Astrocyte of the cerebellum (primary cell): ENCODE results near the gene HMGN4.
"Not testable (repeated sequence)": the region's sequence is repeated elsewhere in the genome, so short reads cannot be mapped to it uniquely, and the experiment has no call there.

Experiments used
- DNase-seq: peaks from one replicate; pipeline ENCODE4 v3.0.0-alpha.2; 2011; ENCODE audit warnings: low read depth
- H3K4me3 ChIP-seq: 2 replicates; pipeline ENCODE4 v1.5.1; 2011; ENCODE audit warnings: mild to moderate bottlenecking, low read depth, low read length, moderate library complexity
- in situ Hi-C: cut with HindIII; loops from 2 replicates; pipeline ENCODE4 v1.10.0; 2017; ENCODE audit warnings: low sequenced_read_pairs
- TF ChIP-seq, protein P1 (sequence below): IDR thresholded peaks from 2 replicates; pipeline ENCODE4 v1.5.1; 2012; ENCODE audit warnings: low read length, low read depth, moderate library complexity, mild to moderate bottlenecking; ENCODE audit errors: missing control alignments

Gene HMGN4

DNA sequence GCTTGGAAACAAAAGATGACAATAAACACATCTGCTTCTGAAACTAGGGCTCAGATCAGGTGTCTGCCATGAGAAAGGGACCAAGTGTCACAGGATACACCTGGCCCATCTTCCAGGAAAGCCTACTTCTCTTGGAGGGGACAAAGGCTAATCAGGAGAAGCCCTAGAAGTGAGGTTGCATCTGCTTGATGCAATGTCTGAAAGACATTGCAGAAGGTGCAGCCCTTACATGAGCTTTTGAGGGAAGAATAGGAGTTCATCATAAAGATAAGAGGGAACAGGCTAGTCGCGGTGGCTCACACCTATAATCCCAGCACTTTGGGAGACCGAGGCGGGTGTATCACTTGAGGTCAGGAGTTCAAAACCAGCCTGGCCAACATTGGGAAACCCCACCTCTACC, 40.6 kb upstream of the HMGN4 start:
- in situ Hi-C loops, result no loop called here
- DNase-seq, result no peak
- no peak overlapping the region for H3K4me3 ChIP-seq
- TF ChIP-seq, protein P1, sequence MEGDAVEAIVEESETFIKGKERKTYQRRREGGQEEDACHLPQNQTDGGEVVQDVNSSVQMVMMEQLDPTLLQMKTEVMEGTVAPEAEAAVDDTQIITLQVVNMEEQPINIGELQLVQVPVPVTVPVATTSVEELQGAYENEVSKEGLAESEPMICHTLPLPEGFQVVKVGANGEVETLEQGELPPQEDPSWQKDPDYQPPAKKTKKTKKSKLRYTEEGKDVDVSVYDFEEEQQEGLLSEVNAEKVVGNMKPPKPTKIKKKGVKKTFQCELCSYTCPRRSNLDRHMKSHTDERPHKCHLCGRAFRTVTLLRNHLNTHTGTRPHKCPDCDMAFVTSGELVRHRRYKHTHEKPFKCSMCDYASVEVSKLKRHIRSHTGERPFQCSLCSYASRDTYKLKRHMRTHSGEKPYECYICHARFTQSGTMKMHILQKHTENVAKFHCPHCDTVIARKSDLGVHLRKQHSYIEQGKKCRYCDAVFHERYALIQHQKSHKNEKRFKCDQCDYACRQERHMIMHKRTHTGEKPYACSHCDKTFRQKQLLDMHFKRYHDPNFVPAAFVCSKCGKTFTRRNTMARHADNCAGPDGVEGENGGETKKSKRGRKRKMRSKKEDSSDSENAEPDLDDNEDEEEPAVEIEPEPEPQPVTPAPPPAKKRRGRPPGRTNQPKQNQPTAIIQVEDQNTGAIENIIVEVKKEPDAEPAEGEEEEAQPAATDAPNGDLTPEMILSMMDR, result no peak

DNA sequence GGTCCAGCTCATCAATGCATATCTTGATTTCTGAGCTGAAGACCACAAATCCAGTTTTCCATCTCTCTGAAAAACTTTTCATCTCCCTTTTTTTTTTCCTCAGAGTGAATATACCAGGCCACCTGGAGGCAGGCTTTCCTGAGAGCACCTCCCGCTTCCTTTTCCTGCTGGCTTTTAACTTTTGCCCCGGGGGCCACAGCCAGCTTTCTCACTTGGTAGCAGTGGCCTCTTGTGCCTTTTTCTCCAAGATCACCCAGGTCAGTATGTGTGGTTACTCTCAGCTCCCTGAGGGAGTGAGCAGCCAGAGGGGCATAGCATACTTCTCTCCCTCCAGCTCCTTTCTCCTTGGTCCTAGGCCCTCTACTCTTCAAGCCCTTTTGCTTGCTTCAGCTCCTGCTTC, 38.1 kb upstream of the HMGN4 start, which contains the start of gene BTN1A1:
Gene BTN1A1 (plus strand): TSS at position 202 of the 400 bp plus-strand sequence. CDS start 984 bp downstream, outside the sequence.
- H3K4me3 ChIP-seq, result no peak within 1 kb of the TSS
- TF ChIP-seq, protein P1, result no peak
- in situ Hi-C loops, result no loop called here
- no peak for DNase-seq

DNA sequence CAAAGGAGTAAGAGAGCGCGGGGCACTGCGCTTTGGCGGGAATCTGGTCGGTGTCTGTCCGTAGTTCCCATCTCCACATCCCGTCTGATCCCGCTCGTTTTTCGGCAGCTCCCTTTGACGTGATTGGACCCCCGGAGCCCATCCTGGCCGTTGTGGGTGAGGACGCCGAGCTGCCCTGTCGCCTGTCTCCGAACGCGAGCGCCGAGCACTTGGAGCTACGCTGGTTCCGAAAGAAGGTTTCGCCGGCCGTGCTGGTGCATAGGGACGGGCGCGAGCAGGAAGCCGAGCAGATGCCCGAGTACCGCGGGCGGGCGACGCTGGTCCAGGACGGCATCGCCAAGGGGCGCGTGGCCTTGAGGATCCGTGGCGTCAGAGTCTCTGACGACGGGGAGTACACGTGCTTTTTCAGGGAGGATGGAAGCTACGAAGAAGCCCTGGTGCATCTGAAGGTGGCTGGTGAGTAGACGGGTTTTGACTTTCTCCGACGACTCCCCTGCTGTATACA, 36.6 kb upstream of the HMGN4 start:
- in situ Hi-C loops, result no loop called here
- TF ChIP-seq, protein P1, result no peak
- peak overlapping the region; percentile 27 for H3K4me3 ChIP-seq
- no peak for DNase-seq

DNA sequence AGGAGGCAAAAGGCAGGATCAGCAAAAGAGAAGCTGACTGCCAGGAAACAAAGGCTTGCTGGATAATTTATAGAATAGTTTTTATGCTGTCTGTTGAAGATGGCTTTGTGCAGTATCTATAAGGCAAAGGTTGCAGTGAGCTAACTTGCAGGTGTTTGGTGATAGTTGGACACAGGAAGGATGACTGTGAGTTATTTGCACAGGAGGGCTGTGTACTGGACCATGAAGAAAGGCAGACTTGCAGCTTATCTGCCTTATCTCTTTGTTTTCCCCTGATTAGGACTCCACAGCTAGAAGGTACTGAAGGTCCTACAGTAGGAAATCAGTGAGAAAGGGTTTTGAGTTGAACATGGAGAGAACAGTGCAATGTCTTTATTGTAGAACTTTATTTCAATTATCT, 36.0 kb upstream of the HMGN4 start:
- no peak for DNase-seq
- TF ChIP-seq, protein P1, result no peak
- in situ Hi-C loops, result no loop called here
- H3K4me3 ChIP-seq, result no peak overlapping the region

DNA sequence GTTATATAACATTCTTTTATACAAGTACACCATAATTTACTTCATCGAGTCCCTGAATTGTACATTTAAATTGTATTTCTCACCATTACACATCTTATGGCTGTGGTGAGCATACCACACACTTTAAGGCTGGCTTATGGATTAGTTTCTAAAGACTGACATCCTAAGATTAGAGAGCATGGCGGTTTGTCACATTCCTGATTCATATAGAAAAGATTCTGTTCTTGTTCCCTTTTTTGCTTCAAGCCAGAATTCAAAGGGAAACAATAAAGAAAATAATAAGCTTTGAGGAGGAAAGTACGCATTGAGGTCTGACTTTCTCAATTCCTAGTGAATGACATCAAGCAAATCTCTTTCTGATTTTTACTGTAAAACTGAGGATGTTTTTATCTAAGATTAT, 35.5 kb upstream of the HMGN4 start:
- in situ Hi-C loops, result no loop called here
- TF ChIP-seq, protein P1, result no peak
- no peak for DNase-seq
- H3K4me3 ChIP-seq, result no peak overlapping the region

DNA sequence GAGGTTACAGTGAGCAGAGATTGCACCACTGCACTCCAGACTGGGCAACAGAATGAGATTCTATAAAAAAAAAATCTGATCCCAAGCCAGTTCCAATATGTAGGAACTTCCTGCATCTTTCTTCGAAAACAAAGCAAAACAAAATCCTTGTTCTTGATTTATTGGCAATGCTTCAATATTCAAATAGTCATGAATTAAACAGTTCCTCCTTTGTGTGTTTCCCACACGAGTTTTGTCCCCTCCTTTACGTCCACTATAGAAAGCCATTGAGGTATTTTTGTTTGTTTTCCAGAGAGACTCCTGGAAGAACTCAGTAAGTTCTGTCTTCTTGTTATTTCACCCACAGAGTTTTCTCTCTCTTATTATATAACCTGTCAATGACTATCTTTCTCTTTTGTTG, 30.5 kb upstream of the HMGN4 start:
- in situ Hi-C loops, result no loop called here
- H3K4me3 ChIP-seq, result no peak overlapping the region
- TF ChIP-seq, protein P1, result no peak
- DNase-seq, result no peak

DNA sequence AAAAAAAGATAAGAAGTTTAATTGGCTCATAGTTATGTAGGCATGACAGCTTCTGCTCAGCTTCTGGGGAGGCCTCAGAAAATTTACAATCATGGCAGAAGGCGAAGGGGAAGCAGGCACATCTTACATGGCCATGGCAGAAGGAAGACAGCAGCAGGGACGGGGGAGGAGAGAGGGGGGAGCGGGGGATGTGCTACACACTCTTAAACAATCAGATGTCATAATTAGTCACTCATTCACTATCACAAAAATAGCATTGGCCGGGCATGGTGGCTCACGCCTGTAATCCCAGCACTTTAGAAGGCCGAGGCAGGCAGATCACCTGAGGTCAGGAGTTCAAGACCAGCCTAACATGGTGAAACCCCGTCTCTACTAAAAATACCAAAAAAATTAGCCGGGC, 27.1 kb upstream of the HMGN4 start:
- H3K4me3 ChIP-seq, DNase-seq, in situ Hi-C loops: not testable (repeated sequence)
